Adrenal gland (tissue), 5 donors: ENCODE data around the gene DYRK3.

Experiments
- POLR2A ChIP-seq, 2 donors: fragments of 450-650 bp; IDR thresholded peaks; one replicate each; pipeline ENCODE4 v1.6.1; 2017; ENCODE audit warnings: antibody characterized with exemption in 2 of 2, mild to moderate bottlenecking in 2 of 2, moderate library complexity in 1 of 2
- TF ChIP-seq, protein P1 (sequence below), 6 experiments: fragments of 450-650 bp in 4 of 6; fragments of 200-600 bp in 2 of 6; sonication (generic) in 1 of 6; IDR thresholded peaks; 1 replicate in 5 of 6; 2 replicates in 1 of 6; pipeline versions ENCODE4 v1.5.1 to v1.8.0; 2016 to 2021; ENCODE audit warnings: antibody characterized with exemption in 6 of 6, mild to moderate bottlenecking in 2 of 6, moderate library complexity in 1 of 6
- donor health status: DM: no; HTN: no; CAD: no.

DNA sequence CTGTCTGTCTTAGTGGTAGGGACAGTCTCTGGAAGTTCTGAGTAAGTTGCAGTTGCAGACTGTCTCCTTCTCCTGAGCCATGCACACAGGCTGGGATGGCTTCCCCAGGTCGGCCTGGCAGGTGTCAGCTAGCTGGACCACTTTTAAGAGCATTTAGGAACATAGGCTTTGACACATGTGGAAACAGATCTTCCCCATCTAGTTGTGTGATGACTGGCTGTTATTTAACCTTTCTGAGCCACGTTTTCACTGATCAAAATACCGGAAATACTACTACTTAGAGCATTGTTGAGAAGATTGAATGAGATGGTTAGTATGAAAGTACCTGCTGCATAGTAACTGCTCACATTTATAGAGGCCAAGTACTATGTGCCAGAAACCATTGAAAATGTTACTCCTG lies 43.2 kb downstream of the DYRK3 start:
- TF ChIP-seq, protein P1, sequence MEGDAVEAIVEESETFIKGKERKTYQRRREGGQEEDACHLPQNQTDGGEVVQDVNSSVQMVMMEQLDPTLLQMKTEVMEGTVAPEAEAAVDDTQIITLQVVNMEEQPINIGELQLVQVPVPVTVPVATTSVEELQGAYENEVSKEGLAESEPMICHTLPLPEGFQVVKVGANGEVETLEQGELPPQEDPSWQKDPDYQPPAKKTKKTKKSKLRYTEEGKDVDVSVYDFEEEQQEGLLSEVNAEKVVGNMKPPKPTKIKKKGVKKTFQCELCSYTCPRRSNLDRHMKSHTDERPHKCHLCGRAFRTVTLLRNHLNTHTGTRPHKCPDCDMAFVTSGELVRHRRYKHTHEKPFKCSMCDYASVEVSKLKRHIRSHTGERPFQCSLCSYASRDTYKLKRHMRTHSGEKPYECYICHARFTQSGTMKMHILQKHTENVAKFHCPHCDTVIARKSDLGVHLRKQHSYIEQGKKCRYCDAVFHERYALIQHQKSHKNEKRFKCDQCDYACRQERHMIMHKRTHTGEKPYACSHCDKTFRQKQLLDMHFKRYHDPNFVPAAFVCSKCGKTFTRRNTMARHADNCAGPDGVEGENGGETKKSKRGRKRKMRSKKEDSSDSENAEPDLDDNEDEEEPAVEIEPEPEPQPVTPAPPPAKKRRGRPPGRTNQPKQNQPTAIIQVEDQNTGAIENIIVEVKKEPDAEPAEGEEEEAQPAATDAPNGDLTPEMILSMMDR (IDR thresholded peaks at IDR 0.05), result no peak
- TF ChIP-seq POLR2A (IDR thresholded peaks at IDR 0.05), result no peak
